ENCODE measurements around the gene WDR90. TPM values are rescaled to one million over a fixed set of nuclear protein-coding genes. Genes with fewer than 3 reads are reported as not detected.

The WDR90 gene
- total RNA-seq, 4 donors from 2014 or later = 18.2 to 79.3 (median 46.9) TPM

GRCh38 chr16:698911-699671, 49.9 kb downstream of the WDR90 start:
- TF ChIP-seq CTCF (IDR thresholded peaks at IDR 0.05) (no peak), POLR2A (IDR thresholded peaks at IDR 0.05) (no peak)
- peaks cover 27 to 32% of the 10 kb centered on the region in 2 donors for H3K27me3 ChIP-seq

GRCh38 chr16:700684-701584, 51.8 kb downstream of the WDR90 start:
- Histone ChIP-seq H3K27me3 (peaks cover 24% of the 10 kb centered on the region in 2 donors), H3K27ac (no peak overlapping the region), H3K36me3 (no peaks in the 10 kb centered on the region), H3K4me3 (no peak overlapping the region), H3K4me1 (peaks cover 0 to 6% of the 10 kb centered on the region in 2 donors), H3K9me3 (no peaks in the 10 kb centered on the region)
- DNase-seq = no peak
- intact Hi-C loops (cut with DNase I; ENCODE audit: low total_unique reads) = no loop called here
- TF ChIP-seq POLR2A (IDR thresholded peaks at IDR 0.05) = no peak
- no peak for TF ChIP-seq CTCF (IDR thresholded peaks at IDR 0.05)

More at GRCh38 chr16:698911-699671, 49.9 kb downstream of the WDR90 start:
- H3K27ac ChIP-seq = no peak overlapping the region
- H3K36me3 ChIP-seq = no peaks in the 10 kb centered on the region
- H3K4me1 ChIP-seq = peaks cover 0 to 8% of the 10 kb centered on the region in 2 donors
- H3K4me3 ChIP-seq = no peak overlapping the region
- no peaks in the 10 kb centered on the region for H3K9me3 ChIP-seq
- DNase-seq = no peak
- intact Hi-C loops (cut with DNase I; ENCODE audit: low total_unique reads) = no loop called here

- Histone ChIP-seq H3K27ac (no peak overlapping the region), H3K27me3 (peaks cover 27 to 29% of the 10 kb centered on the region in 2 donors), H3K9me3 (no peaks in the 10 kb centered on the region), H3K4me3 (no peak overlapping the region), H3K4me1 (peaks cover 0 to 10% of the 10 kb centered on the region in 2 donors), H3K36me3 (no peaks in the 10 kb centered on the region)
- intact Hi-C loops (cut with DNase I; ENCODE audit: low total_unique reads) = no loop called here
- no peak for TF ChIP-seq POLR2A (IDR thresholded peaks at IDR 0.05)
- no peak for TF ChIP-seq CTCF (IDR thresholded peaks at IDR 0.05)
- no peak for DNase-seq
Measured at GRCh38 chr16:702341-702740, 53.2 kb downstream of the WDR90 start.

GRCh38 chr16:703406-703805, 54.2 kb downstream of the WDR90 start:
- Histone ChIP-seq H3K36me3 (no peaks in the 10 kb centered on the region), H3K27ac (no peak overlapping the region), H3K4me3 (no peak overlapping the region), H3K27me3 (peaks cover 33 to 34% of the 10 kb centered on the region in 2 donors), H3K4me1 (peaks cover 0 to 10% of the 10 kb centered on the region in 2 donors), H3K9me3 (no peaks in the 10 kb centered on the region)
- intact Hi-C loops (cut with DNase I; ENCODE audit: low total_unique reads) = no loop called here
- no peak for DNase-seq
- no peak for TF ChIP-seq CTCF (IDR thresholded peaks at IDR 0.05)
- no peak for TF ChIP-seq POLR2A (IDR thresholded peaks at IDR 0.05)

GRCh38 chr16:704047-704446, 54.9 kb downstream of the WDR90 start:
- no peak for DNase-seq
- Histone ChIP-seq H3K36me3 (no peaks in the 10 kb centered on the region), H3K9me3 (no peaks in the 10 kb centered on the region), H3K27ac (no peak overlapping the region), H3K4me3 (no peak overlapping the region), H3K27me3 (peaks cover 34 to 37% of the 10 kb centered on the region in 2 donors), H3K4me1 (peaks cover 0 to 10% of the 10 kb centered on the region in 2 donors)
- TF ChIP-seq POLR2A (IDR thresholded peaks at IDR 0.05) = no peak
- TF ChIP-seq CTCF (IDR thresholded peaks at IDR 0.05) = no peak
- intact Hi-C loops (cut with DNase I; ENCODE audit: low total_unique reads) = no loop called here

All from uterus (tissue), 4 donors.